H1 (cell line): ENCODE results near the gene ISOC2. TPM values are rescaled to one million over a fixed set of nuclear protein-coding genes. Genes with fewer than 3 reads are reported as not detected.

Experiments
- PHF8 ChIP-seq: fragments of 200-600 bp; sonication (generic); conservative IDR thresholded peaks from 2 replicates; pipeline ENCODE4 v1.7.1; 2012; ENCODE audit warnings: low read depth, mild to moderate bottlenecking, inconsistent platforms, low read length, moderate library complexity
- polyA plus RNA-seq, 7 experiments: library from polyadenylated mRNA; depleted of rRNA in 3 of 7; stranded (reverse) in 5 of 7; unstranded in 2 of 7; fragments of >200 nt in 5 of 7; fragments of 200-250 nt in 2 of 7; gene quantifications; 1 replicate in 5 of 7; 2 replicates in 1 of 7; 4 replicates in 1 of 7; pipeline versions ENCODE4 v1.2.1 to v1.2.3, GENCODE V29; 2011 to 2013; ENCODE audit warnings: missing spikeins in 2 of 7, mixed read lengths in 2 of 7
- total RNA-seq: library from RNA; stranded (reverse); fragmentation: NEBNext Ultra II Directional; extraction: Animal tissue kit (Norgen Biotek cat#: 25700); gene quantifications from 2 replicates; pipeline ENCODE4 v1.2.1, GENCODE V29; 2021

The ISOC2 gene
- total and polyA plus RNA-seq, 2 of the 8 experiments (the other 6 are each of a cell fraction or from before 2014, with no cell fraction given), result 96.9 to 152 TPM

GRCh38 chr19:55424518-55424917 lies 36.9 kb downstream of the ISOC2 start (continued):
- no peak for TF ChIP-seq PHF8
